ENCODE measurements around the gene HSD17B8.

The HSD17B8 gene

GRCh38 chr6:33206864-33207551, 2.6 kb downstream of the HSD17B8 start:
- Histone ChIP-seq H3K27ac (ENCODE audit: low read length) (no peak overlapping the region), H3K9me3 (ENCODE audit: control insufficient read depth, insufficient read depth, low read length) (no peaks in the 10 kb centered on the region), H3K36me3 (ENCODE audit: control insufficient read depth, insufficient read depth, low read length) (peaks cover 10% of the 10 kb centered on the region; the same call in 1 of the 2 replicates), H3K27me3 (ENCODE audit: control insufficient read depth, insufficient read depth, low read length) (peaks cover 12% of the 10 kb centered on the region; the same call in 1 of the 2 replicates), H3K4me3 (ENCODE audit: low read length) (no peak overlapping the region), H3K4me1 (ENCODE audit: control insufficient read depth, insufficient read depth, low read length) (peaks cover 6% of the 10 kb centered on the region)
- WGBS (ENCODE audit: insufficient coverage, insufficient read length): no CpG with 5 or more reads among the region's 20 CpGs
- DNase-seq (ENCODE audit: low read depth, low spot score): no peak

DNA sequence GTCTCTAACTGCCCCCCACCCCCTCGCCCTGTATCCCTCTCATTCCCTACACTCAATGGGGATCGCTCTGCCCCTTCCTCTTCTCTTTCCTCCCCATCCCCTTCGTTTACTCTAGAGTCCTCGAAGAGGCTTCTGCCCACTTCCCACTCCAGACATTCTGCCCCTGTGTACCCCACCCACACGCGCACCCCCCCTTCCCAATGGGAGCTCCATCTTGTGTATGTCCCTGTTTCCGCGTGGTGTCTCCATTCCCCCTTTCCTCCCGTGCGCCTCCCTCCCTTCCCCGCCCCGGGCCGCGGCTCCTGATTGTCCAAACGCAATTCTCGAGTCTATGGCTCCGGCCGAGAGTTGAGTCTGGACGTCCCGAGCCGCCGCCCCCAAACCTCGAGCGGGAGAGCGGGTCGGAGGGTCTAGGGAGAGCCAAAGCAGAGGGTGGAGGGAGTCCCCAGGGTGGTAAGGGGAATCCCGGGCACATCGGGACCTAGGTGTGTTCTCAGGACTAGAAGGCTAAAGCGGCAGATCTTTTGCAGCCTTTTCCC, 3.2 kb downstream of the HSD17B8 start:
- Histone ChIP-seq H3K4me3 (ENCODE audit: low read length) (peak overlapping the region; percentile 99; the same call in 1 of the 2 replicates), H3K9me3 (ENCODE audit: control insufficient read depth, insufficient read depth, low read length) (no peaks in the 10 kb centered on the region), H3K4me1 (ENCODE audit: control insufficient read depth, insufficient read depth, low read length) (peaks cover 6% of the 10 kb centered on the region), H3K27me3 (ENCODE audit: control insufficient read depth, insufficient read depth, low read length) (peaks cover 17% of the 10 kb centered on the region; the same call in 1 of the 2 replicates), H3K27ac (ENCODE audit: low read length) (no peak overlapping the region), H3K36me3 (ENCODE audit: control insufficient read depth, insufficient read depth, low read length) (peaks cover 8% of the 10 kb centered on the region; the same call in 1 of the 2 replicates)
- no CpG with 5 or more reads among the region's 29 CpGs for WGBS (ENCODE audit: insufficient coverage, insufficient read length)
- DNase-seq (ENCODE audit: low read depth, low spot score): no peak

DNA sequence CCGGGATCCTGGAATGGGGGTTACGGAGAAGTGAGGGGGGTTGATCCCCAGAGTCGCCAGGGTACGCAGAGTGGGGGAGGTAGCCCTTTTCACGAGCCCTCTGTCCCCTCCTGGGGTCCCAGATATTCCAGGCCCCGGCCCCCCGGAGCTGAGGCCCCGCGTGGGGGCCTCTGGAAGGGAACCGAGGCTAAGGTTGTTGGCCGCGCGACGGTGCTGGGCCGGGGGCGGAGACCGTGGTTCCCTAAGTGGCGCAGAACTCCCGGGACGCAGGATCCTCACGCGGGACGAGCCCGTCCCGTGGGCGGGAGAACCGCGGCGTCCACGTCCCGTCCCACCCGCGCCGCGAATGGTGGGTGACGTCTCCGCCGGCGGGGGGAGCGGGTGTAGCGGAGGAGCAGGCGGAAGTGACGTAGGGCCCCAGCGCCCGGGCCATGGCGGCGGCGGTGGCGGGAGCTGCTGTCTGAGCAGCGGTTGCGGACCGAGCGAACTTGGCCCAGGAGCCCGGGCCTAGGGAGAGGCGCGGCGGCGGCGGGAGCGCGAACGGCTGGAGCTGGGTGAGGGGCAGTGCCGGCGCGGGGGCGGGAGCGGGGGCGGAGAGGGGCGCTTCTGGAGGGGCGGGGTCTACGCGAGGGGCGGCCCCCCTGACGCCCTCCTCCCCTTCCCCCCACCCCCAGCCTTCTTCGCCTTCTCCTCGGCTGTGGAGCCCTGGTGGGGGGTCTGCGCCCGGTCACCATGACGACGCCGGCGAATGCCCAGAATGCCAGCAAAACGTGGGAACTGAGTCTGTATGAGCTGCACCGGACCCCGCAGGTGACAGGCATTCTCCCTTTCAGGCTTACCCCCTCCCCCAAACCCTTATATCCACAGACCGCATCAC, 3.9 kb downstream of the HSD17B8 start, which contains the start of gene RING1:
Gene RING1 (plus strand): TSS at position 410 of the 877 bp plus-strand sequence. CDS start 323 bp downstream, at position 733.
- Histone ChIP-seq H3K9me3 (ENCODE audit: control insufficient read depth, insufficient read depth, low read length) (no peaks in the 10 kb centered on the region), H3K36me3 (ENCODE audit: control insufficient read depth, insufficient read depth, low read length) (peaks cover 5% of the 10 kb centered on the region; the same call in 1 of the 2 replicates), H3K27ac (ENCODE audit: low read length) (no peak within 1 kb of the TSS), H3K4me3 (ENCODE audit: low read length) (peak within 1 kb of the TSS; percentile 99), H3K4me1 (ENCODE audit: control insufficient read depth, insufficient read depth, low read length) (peaks cover 6% of the 10 kb centered on the region), H3K27me3 (ENCODE audit: control insufficient read depth, insufficient read depth, low read length) (peaks cover 23% of the 10 kb centered on the region; the same call in 1 of the 2 replicates)
- no peak for DNase-seq (ENCODE audit: low read depth, low spot score)
- no CpG with 5 or more reads among the region's 86 CpGs for WGBS (ENCODE audit: insufficient coverage, insufficient read length)

GRCh38 chr6:33209856-33210255, 5.4 kb downstream of the HSD17B8 start:
- H3K4me3 ChIP-seq (ENCODE audit: low read length): no peak overlapping the region
- no CpG with 5 or more reads among the region's 10 CpGs for WGBS (ENCODE audit: insufficient coverage, insufficient read length)
- DNase-seq (ENCODE audit: low read depth, low spot score): no peak
- no peaks in the 10 kb centered on the region for H3K36me3 ChIP-seq (ENCODE audit: control insufficient read depth, insufficient read depth, low read length)
- H3K4me1 ChIP-seq (ENCODE audit: control insufficient read depth, insufficient read depth, low read length): peaks cover 4% of the 10 kb centered on the region
- peaks cover 36% of the 10 kb centered on the region for H3K27me3 ChIP-seq (ENCODE audit: control insufficient read depth, insufficient read depth, low read length)
- no peaks in the 10 kb centered on the region for H3K9me3 ChIP-seq (ENCODE audit: control insufficient read depth, insufficient read depth, low read length)
- no peak overlapping the region for H3K27ac ChIP-seq (ENCODE audit: low read length)

- no peaks in the 10 kb centered on the region for H3K36me3 ChIP-seq (ENCODE audit: control insufficient read depth, insufficient read depth, low read length)
- WGBS (ENCODE audit: insufficient coverage, insufficient read length): no CpG with 5 or more reads among the region's 17 CpGs
- peaks cover 47% of the 10 kb centered on the region for H3K27me3 ChIP-seq (ENCODE audit: control insufficient read depth, insufficient read depth, low read length)
- no peaks in the 10 kb centered on the region for H3K9me3 ChIP-seq (ENCODE audit: control insufficient read depth, insufficient read depth, low read length)
- peaks cover 2% of the 10 kb centered on the region; the same call in 1 of the 2 replicates for H3K4me1 ChIP-seq (ENCODE audit: control insufficient read depth, insufficient read depth, low read length)
- DNase-seq (ENCODE audit: low read depth, low spot score): no peak
- H3K27ac ChIP-seq (ENCODE audit: low read length): no peak overlapping the region
- no peak overlapping the region for H3K4me3 ChIP-seq (ENCODE audit: low read length)
Measured at GRCh38 chr6:33211136-33211535, 6.7 kb downstream of the HSD17B8 start.

DNA sequence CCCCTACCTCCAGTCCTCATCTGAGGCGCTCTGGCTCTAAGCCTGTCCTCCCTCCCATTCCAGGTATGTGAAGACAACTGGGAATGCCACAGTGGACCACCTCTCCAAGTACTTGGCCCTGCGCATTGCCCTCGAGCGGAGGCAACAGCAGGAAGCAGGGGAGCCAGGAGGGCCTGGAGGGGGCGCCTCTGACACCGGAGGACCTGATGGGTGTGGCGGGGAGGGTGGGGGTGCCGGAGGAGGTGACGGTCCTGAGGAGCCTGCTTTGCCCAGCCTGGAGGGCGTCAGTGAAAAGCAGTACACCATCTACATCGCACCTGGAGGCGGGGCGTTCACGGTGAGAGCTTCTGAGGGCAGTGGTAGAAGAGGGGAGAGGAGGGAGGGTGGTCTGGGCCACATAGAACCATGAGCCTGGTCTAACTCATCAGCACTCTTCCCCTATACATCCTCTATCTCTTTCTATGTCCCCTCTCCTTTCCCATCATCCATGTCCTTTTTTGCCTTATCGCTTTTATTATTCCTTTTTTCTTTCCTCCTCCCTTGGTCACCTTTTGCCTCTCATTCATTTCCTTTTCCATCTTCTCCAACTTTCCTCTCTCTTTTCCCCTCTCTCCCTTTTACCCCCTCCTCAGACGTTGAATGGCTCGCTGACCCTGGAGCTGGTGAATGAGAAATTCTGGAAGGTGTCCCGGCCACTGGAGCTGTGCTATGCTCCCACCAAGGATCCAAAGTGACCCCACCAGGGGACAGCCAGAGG, 7.4 kb downstream of the HSD17B8 start:
- H3K9me3 ChIP-seq (ENCODE audit: control insufficient read depth, insufficient read depth, low read length): no peaks in the 10 kb centered on the region
- H3K4me3 ChIP-seq (ENCODE audit: low read length): no peak overlapping the region
- H3K4me1 ChIP-seq (ENCODE audit: control insufficient read depth, insufficient read depth, low read length): peaks cover 2% of the 10 kb centered on the region; the same call in 1 of the 2 replicates
- no peak overlapping the region for H3K27ac ChIP-seq (ENCODE audit: low read length)
- DNase-seq (ENCODE audit: low read depth, low spot score): no peak
- H3K36me3 ChIP-seq (ENCODE audit: control insufficient read depth, insufficient read depth, low read length): no peaks in the 10 kb centered on the region
- peaks cover 47% of the 10 kb centered on the region for H3K27me3 ChIP-seq (ENCODE audit: control insufficient read depth, insufficient read depth, low read length)
- WGBS (ENCODE audit: insufficient coverage, insufficient read length): 94% methylated on average over 2 of the region's 18 CpGs

DNA sequence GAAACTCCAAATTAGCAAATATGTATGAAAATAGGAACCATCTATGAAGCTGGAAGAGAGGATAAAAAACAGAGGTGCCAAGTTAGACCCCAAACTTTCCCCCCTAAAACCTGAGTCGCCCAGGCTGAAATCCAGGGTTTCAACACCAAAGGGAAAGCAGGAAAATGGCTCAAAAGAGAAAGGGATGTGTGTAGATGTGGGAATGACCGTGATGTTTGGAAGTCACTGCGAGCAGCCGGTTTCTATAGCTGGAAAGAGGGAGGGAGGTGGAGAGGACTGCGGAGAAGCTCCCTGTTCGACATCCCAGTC, 8.4 kb downstream of the HSD17B8 start:
- peaks cover 54% of the 10 kb centered on the region for H3K27me3 ChIP-seq (ENCODE audit: control insufficient read depth, insufficient read depth, low read length)
- no peaks in the 10 kb centered on the region for H3K9me3 ChIP-seq (ENCODE audit: control insufficient read depth, insufficient read depth, low read length)
- peak overlapping the region; percentile 56; the same call in 1 of the 2 replicates for H3K4me3 ChIP-seq (ENCODE audit: low read length)
- peaks cover 2% of the 10 kb centered on the region; the same call in 1 of the 2 replicates for H3K4me1 ChIP-seq (ENCODE audit: control insufficient read depth, insufficient read depth, low read length)
- H3K27ac ChIP-seq (ENCODE audit: low read length): no peak overlapping the region
- no peak for DNase-seq (ENCODE audit: low read depth, low spot score)
- no peaks in the 10 kb centered on the region for H3K36me3 ChIP-seq (ENCODE audit: control insufficient read depth, insufficient read depth, low read length)
- no CpG with 5 or more reads among the region's 6 CpGs for WGBS (ENCODE audit: insufficient coverage, insufficient read length)

GRCh38 chr6:33213166-33213988, 8.9 kb downstream of the HSD17B8 start:
- no peaks in the 10 kb centered on the region for H3K36me3 ChIP-seq (ENCODE audit: control insufficient read depth, insufficient read depth, low read length)
- no peak overlapping the region for H3K27ac ChIP-seq (ENCODE audit: low read length)
- no peaks in the 10 kb centered on the region for H3K9me3 ChIP-seq (ENCODE audit: control insufficient read depth, insufficient read depth, low read length)
- H3K27me3 ChIP-seq (ENCODE audit: control insufficient read depth, insufficient read depth, low read length): peaks cover 60% of the 10 kb centered on the region
- WGBS (ENCODE audit: insufficient coverage, insufficient read length): no CpG with 5 or more reads among the region's 43 CpGs
- H3K4me1 ChIP-seq (ENCODE audit: control insufficient read depth, insufficient read depth, low read length): peaks cover 2% of the 10 kb centered on the region; the same call in 1 of the 2 replicates
- H3K4me3 ChIP-seq (ENCODE audit: low read length): peak overlapping the region; percentile 56
- DNase-seq (ENCODE audit: low read depth, low spot score): no peak

DNA sequence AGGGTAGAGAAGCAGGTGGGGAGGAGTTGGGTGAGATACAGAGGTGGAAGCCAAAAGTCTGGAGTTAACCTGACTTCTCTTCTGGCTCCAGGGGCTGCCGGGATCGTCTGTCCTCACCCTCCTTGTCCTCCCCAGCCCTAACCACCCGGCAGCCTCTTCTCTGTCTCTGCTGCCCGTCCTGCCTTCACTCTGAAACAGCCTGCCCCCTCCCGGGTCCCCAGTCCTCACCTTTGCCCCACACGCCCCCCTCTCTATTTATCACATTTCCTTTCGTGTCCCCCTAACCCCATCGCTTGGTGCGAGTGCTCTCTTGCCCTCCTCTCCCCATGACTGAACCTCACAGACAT, 9.5 kb downstream of the HSD17B8 start:
- no peak for DNase-seq (ENCODE audit: low read depth, low spot score)
- Histone ChIP-seq H3K4me3 (ENCODE audit: low read length) (peak overlapping the region; percentile 56; the same call in 1 of the 2 replicates), H3K9me3 (ENCODE audit: control insufficient read depth, insufficient read depth, low read length) (no peaks in the 10 kb centered on the region), H3K27me3 (ENCODE audit: control insufficient read depth, insufficient read depth, low read length) (peaks cover 65% of the 10 kb centered on the region), H3K27ac (ENCODE audit: low read length) (no peak overlapping the region), H3K4me1 (ENCODE audit: control insufficient read depth, insufficient read depth, low read length) (peaks cover 2% of the 10 kb centered on the region; the same call in 1 of the 2 replicates), H3K36me3 (ENCODE audit: control insufficient read depth, insufficient read depth, low read length) (no peaks in the 10 kb centered on the region)
- WGBS (ENCODE audit: insufficient coverage, insufficient read length): no CpG with 5 or more reads among the region's 9 CpGs

All from iPS DF 6.9 (cell line).